ENCODE results near the gene AFF3.

DNA sequence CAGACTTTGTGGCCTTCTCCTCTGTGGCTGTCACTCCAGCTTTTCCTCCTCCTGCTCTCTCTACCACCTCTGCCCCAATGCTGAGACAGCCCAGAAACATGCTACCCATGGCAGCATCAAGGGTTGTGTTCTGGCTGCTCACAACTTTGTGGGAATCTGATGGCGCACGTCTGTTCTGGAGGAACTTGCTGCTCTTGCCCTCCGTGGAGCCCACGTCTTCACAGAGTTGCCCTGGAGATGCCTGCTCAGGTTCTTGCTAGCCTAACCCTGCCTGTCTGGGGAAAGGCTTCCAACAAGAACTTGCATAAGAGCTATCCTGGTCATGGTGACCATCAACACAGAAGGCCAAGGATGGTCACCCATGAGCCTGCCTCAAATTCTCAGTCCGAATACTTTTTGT lies 237.4 kb downstream of the AFF3 start:
- TF ChIP-seq HDAC2 (IDR thresholded peaks at IDR 0.05) (no peak), POLR2A (IDR thresholded peaks at IDR 0.05; ENCODE audit: low read depth, low read length) (no peak)
- TF ChIP-seq, protein P1, sequence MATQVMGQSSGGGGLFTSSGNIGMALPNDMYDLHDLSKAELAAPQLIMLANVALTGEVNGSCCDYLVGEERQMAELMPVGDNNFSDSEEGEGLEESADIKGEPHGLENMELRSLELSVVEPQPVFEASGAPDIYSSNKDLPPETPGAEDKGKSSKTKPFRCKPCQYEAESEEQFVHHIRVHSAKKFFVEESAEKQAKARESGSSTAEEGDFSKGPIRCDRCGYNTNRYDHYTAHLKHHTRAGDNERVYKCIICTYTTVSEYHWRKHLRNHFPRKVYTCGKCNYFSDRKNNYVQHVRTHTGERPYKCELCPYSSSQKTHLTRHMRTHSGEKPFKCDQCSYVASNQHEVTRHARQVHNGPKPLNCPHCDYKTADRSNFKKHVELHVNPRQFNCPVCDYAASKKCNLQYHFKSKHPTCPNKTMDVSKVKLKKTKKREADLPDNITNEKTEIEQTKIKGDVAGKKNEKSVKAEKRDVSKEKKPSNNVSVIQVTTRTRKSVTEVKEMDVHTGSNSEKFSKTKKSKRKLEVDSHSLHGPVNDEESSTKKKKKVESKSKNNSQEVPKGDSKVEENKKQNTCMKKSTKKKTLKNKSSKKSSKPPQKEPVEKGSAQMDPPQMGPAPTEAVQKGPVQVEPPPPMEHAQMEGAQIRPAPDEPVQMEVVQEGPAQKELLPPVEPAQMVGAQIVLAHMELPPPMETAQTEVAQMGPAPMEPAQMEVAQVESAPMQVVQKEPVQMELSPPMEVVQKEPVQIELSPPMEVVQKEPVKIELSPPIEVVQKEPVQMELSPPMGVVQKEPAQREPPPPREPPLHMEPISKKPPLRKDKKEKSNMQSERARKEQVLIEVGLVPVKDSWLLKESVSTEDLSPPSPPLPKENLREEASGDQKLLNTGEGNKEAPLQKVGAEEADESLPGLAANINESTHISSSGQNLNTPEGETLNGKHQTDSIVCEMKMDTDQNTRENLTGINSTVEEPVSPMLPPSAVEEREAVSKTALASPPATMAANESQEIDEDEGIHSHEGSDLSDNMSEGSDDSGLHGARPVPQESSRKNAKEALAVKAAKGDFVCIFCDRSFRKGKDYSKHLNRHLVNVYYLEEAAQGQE (IDR thresholded peaks at IDR 0.05; ENCODE audit: low read depth, low read length) = no peak
- TF ChIP-seq, protein P2, sequence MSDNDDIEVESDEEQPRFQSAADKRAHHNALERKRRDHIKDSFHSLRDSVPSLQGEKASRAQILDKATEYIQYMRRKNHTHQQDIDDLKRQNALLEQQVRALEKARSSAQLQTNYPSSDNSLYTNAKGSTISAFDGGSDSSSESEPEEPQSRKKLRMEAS (IDR thresholded peaks at IDR 0.05; ENCODE audit: low read depth, low read length) = no peak

All from GM12878 (cell line).